HG03060 (cell line): ENCODE measurements around the gene MAP7.
"Not testable (repeated sequence)": the region's sequence is repeated elsewhere in the genome, so short reads cannot be mapped to it uniquely, and the experiment has no call there.

ENCODE experiments used
- ATAC-seq: cut with Tn5 transposase; IDR thresholded peaks from one replicate; pipeline ENCODE4 v1.9.1; 2021; ENCODE audit warnings: low read depth, moderate number of reproducible peaks; ENCODE audit not compliant: unreplicated experiment

MAP7 gene

DNA sequence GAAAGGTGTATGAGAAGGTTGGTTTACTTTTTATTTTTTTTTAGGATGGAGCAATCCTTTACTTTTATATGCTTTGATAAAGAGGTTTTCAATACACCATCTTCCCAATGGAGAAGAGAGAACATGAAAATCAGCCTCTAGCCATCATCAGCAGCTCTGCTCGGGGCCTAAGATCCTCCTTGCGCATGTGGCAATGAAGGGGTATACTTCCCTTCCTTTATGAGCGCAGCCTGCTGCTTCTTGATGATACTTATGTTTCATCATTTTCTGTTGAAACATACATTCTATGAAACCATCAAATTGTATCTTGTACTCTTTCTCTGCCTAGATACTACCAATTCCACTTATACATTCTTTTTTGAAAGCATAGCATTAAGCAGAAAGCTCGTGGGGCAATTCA, 74.5 kb downstream of the MAP7 start:
- ATAC-seq: no peak

DNA sequence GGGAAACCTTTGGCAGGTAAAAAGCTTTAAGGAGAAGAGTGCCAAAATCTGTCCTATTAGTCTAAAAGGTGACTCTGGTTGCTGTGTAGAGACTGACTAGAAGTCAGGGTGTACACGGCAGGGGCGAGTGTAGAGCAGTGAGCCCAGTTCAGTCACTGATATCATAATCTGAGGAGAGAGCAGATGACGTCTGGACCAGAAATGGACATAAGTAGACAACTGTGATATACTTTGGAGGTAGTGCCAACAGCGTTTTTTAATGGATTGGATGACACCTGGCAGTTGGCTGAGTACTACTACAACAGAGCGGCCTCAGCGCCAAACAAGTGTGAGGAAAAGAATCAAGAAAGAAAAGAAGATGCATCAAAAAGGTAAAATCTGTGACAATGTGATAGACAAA, 76.0 kb downstream of the MAP7 start:
- no peak for ATAC-seq

DNA sequence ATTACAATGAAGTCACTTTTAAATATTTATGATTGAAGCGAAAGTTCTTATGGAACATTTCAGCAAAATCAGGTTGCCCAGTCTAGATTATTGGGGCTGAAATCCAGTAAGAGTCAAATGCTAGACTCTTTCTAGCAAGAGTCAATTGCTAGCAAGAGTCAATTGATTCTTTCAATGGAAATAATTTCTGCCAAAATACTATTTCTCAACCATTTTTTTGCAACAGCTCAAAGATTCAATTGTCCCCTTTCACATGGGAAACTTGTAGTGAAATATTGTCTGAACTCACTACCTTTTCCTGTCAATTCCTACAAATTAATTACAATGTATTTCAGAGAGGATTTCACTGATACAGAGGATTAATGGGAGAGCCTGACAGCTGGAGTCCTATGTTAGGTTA, 78.3 kb downstream of the MAP7 start:
- ATAC-seq: no peak

DNA sequence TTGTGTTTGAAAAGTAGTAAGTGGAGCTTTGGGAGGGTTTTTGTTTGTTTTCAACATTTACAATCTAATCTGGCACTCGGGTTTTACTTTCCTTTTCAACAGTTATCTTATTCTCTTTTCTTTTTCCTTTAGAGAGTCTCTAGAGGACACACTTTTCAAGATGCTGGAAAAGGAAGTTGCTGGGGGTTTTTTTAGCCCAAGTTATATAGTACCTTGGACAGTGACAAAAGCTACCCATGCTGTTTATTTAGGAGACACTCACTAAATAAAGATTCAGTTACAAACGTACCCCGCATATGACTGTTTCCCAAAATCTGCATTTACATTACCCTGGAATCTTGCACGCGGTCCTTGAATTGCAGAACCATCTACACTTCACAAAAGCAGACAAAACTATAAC, 78.8 kb downstream of the MAP7 start:
- no peak for ATAC-seq

DNA sequence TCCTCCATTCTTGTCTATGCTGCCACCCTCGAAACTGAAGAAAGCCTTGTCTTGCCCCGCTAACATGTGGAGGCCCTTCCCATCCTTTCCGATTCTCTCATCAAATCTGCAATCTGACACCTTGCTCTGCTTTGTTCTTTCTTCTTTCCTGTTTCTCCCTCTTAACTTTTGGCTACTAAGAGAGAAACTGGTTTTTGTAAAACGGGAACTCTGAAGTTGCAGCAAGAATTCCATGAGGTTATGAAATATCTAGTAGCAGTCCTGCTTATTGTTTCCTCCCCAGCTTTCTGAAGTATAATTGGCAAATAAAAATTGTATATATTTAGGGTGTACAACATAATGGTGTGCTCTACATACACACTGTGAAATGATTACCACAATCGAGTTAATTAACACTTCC, 80.2 kb downstream of the MAP7 start:
- no peak for ATAC-seq

DNA sequence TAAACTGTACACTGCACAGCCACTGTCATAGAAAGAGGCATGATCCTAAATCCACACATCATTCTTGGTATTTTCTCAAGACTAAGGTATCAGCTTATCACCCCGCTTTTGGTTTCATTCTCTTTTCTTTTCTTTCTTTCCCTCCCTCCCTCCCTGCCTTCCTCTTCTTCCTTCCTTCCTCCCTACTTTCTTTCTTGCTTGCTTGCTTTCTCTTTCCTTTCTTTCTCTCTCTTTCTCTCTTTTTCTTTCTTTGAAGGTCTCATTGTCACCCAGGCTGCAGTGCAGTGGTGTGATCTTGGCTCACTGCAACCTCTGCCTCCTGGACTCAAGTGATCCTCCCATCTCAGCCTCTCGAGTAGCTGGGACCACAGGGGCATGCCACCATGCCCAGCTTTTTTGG, 81.1 kb downstream of the MAP7 start:
- no peak for ATAC-seq

DNA sequence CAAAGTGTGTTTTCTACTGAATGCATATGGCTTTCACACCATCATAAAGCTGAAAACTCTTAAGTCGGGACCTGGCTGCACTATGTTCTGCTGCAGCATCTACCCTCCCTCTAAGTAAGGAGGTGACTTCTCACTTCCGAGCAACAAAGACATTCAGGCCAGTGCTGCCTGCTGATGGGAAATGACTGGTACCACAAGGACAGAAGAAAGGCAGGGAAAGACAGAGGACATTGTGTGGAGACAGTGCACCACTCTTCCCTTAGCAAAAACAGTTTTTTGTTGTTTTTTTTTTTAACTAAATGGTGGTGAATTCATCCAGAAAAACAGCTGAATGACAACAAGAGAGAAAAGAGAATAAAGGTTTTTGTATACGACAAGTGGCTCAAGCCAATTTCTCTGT, 81.5 kb downstream of the MAP7 start:
- ATAC-seq: no peak

DNA sequence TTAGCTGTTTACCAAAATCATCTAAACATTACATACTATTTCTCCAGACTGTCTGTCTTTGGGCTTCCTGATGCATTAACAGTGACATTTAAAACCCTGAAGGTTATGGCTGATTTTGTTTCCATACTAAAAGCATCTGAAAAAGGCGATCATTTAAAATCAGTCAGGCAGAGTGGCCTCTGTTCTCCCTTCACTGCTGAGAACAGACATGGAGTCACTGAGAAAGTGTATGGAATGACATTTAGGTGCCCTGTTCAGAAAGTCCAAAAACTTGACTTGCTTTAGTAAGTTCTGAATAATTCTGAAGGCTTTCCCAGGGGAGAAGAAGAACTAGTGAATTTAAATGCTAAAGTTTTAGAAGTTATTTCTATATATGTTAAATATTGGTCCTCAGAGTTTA, 83.0 kb downstream of the MAP7 start:
- no peak for ATAC-seq

DNA sequence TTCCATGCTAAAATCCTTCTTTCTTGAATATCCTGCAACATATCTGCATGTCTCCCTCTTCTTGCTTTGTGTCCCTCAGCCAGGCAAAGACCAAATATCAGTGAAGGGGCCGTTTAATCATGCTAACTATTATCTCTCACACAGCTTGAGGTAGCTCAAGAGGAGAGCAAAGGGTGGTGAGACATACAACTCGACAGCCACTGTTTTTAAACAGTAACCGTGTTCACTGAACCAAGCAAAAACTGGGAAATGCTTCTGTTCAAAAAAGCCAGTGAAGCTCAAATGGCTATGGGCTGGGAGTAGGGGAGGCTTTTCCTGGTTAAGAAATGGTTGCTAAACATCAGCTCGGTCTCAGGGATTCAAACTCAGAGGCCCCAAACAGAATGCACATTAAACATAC, 83.4 kb downstream of the MAP7 start:
- ATAC-seq: no peak

DNA sequence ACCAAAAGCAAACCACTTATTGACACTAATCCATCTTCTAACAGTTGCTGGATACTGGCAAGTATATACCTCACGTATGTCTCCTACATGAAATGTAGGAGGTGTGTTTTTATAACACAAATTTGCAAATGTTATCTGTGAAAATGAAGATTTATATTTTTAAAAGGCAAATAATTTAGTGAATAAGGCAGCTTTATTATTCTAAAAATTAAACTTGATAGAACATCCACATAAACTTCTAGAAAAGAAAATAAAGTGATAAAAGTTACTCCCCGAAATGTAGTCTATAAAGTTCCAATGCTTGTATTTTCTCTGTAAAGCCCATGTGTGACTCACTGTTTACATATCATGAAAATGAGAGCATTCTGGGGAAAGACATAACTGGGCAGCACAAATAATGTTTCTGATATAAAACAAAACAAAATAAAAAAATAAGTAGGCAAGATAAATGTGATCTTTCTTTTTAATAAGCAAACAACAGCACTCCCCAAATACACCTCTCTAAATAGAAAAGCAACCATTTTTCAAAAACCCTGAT, 84.4 kb downstream of the MAP7 start:
- no peak for ATAC-seq

DNA sequence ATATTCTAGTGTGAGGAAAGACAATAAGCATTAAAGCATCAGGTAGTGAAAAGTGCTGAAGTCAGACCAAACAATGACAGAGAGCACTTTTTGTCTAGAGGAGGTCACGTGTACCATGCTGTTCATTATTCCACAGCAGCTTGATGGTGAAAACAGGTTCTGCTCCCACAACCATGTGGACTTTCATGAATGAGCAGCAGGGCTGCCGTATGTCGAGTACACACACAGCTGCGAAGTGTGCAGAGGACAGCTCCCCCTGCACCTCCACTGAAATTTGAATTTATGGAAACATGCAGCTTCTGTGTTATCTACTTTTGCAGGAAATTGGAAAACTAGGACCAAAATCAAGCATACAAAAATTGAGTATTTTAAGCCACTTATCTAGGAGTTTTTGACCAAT, 85.3 kb downstream of the MAP7 start:
- ATAC-seq: no peak

DNA sequence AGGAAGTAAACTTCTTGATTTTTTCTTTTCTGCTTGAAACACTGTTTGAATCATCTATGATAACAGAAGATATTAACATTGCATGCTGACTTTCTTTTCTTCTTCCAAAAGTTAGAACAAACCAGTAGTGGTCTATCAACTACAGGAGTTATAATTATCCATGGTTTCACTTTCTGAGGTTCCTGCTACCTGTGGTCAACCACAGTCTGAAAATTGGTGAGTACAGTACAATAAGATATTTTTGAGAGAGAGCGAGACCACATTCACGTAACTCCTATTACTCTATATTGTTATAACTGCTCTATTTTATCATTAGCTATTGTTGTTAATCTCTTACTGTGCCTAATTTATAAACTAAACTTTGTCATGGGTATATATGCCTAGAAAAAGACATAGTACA, 86.1 kb downstream of the MAP7 start:
- no peak for ATAC-seq

DNA sequence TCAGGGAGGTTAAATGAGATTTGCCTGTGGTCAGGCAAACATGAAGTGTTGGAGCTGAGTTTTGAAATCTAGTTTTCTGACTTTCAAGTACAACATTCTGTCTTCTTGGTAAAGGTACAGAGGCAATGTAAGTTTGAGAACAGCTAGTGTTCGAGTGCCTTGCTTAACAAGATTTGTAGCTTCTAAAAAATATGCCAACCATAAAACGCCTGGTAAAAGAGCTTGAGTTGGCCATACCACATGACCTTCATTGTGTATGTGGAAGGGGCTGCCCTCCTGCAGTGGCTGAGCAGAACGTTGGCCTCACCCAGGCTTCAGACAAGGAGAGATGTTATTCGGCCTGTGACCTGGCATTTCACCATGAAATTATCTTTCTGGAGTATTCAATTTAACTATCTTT, 86.5 kb downstream of the MAP7 start:
- ATAC-seq: no peak

DNA sequence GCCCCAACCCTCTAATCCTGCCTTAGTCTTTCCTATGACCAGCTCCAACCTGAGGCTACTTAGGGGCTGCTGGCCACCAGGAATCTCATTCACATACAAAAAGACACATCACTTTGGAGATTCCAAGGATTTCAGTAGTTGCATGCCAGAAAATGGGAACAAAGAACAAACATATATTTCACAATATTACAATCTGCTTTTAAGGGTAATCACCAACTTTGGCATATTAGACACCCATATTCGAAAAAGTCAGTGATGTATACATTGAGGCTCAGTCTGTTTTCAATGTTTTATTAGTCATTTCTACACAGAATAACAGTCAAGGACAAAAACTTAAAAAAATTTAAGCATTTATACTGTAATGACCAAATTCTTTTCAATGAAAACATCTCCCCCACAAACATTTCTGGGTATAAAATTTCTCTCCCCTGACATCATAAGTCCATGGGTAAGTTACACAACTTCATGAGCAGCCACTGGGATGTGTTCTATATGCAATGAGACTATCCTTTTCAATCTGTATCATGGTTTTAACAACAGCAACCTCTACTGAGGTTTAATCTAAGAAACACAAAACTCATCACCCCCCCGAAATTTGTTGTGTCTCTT, 103.5 kb downstream of the MAP7 start:
- no peak for ATAC-seq

DNA sequence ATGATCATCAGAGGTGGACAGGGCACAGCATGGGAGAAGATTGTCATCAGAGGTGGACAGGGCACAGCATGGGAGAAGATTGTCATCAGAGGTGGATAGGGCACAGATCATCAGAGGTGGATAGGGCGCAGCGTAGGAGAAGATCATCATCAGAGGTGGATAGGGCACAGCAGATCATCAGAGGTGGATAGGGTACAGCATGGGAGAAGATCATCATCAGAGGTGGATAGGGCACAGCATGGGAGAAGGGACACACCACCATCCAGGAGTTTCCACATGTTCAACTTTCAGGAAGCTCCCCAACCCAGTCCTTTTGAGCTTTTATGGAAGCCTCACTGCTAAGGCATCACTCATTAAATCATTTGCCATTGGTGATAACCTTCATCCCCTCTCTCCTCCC, 104.1 kb downstream of the MAP7 start:
- no peak for ATAC-seq

DNA sequence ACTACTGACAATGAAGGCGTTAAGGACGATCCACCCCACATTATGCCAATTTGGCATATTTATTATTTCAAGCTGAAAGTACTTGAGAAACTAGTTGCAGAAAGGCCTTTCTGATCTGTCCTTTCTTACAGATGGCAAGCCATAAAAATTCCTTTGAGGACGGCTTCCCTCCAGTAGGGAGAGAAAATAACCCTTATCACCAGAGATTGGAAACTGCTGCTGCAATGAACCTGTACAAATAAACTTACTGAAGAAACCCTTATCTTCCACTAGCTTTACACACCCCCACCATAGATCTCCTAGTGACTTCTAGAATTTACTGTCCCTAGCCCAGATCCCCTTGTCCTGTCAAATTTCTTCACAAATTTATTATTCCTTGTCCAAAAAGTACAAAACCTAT, 105.2 kb downstream of the MAP7 start:
- no peak for ATAC-seq

DNA sequence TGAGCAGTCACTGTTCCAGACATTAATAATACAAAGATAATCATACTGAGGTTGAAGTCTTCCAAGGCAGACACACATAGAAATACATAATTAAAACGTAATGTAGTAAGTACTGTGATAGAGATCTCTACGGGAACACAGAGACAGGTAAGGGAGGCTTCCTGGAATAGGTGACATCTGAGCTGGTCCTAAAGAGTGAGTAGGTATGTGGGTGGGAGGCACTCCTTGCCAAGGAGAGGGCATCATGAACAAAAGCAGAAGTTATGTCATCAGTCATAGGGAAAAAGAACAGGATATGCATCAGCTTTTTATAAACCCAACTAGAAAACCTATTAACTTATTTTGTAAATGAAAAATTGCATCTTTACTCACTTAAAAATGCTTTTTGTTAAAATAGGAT, 110.0 kb downstream of the MAP7 start:
- no peak for ATAC-seq

DNA sequence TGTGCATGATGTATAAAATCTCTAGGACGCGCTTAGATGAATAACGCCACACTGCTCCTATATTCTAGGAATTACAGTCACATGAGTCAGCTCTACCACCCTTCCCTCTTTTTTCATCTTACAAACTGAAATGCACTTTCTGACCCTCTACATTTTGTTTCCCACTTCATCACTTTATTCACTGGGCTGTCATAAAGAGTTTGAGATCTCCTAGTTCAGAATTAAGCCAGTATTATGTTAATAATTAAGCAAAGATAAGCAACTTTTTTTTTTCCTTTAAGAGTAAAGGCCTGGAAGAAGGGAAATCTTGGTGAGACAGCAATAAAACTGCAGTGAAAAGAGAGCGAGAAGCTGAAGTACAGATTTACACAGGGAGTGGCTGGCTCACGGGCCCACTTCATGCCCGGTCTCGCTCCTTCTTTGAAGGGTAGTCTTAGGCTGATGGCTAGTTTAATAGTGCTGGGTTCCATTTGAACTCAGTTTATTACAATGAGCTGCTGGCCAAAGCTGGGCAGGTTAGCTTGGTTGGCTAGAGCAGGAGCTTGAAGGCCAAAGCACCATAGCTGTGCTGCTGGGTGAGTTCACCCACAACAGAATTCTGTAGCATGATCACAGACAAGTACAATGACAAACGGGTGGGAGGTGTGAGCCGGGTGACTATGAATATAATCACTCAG, 110.6 kb downstream of the MAP7 start:
- ATAC-seq: no peak

DNA sequence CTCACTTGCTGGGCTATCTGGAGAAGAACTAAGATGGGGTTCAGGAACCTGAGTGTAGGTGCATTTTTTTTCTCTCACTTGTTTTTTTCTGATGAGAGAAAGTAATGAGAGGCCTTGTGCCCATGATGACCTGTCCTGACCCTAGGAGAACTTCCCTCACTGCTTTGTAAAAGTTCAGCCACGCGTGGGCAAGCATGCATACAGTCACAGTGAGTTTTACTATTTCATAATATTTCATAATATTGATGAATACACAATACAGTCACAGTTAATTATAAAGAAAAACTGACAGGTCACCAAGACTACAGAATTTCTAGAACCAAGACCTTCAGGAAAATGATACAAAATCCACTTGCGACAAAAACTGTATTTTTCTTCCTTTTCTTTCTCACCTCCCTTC, 111.8 kb downstream of the MAP7 start:
- ATAC-seq: no peak

DNA sequence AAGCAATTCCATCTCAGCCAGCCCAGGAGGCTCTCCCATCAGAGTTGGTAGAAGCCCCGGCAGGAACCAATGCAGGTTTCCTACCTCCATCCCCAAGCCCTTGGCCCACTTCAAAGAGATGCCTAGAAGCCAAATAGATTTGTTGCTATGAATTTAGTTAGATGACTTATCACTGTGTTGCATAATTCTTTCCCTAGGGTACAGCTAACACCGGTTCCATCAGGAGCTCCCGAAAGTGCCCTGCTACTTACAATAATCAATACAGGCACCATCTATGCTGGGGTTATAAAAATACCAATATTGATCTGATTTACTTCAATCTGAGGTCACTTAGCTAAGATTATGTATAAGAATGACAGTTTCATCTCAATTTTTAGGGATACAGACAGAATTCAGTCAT, 113.0 kb downstream of the MAP7 start:
- no peak for ATAC-seq

DNA sequence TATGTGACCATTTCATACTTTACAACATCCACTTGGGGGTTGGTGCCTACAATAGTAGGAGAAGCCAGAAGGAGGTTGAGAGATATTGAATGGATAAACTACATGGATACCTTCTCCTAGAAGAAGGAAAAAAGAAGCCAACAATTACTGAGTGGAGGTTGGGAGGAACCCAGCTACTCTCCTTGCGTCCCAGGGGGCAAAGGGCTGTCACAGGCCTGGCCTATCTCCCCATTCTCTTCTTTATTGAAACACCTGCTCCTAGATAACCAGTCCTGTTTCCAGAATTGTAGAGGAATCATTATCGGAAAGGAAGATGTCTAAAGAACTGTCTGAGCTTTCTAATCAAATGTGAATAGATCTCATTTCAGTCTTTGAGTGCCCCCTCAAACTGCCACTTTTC, 115.1 kb downstream of the MAP7 start:
- no peak for ATAC-seq

DNA sequence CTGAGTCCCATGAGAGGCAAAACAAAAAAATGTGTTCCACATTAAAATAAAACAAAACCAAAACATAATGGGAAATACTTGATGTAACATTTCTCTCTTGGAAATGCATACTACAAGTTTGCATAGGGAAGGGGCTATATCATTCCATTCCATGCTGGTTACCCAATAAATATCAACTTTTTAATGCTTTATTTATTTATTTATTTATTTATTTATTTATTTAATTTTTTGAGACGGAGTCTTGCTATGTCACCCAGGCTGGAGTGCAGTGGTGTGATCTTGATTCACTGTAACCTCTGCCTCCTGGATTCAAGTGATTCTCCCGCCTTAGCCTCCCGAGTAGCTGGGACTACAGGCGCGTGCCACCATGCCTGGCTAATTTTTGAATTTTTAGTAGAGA, 118.9 kb downstream of the MAP7 start:
- ATAC-seq: not testable (repeated sequence)
